H7 (cell line): ENCODE data around the gene WTAP. TPM values are rescaled to one million over a fixed set of nuclear protein-coding genes. Genes with fewer than 3 reads are reported as not detected.
"Not testable (repeated sequence)": the region's sequence is repeated elsewhere in the genome, so short reads cannot be mapped to it uniquely, and the experiment has no call there.

Source experiments
- DNase-seq: peaks from one replicate; pipeline ENCODE4 v3.0.0; 2012
- H3K27me3 ChIP-seq: 2 replicates; pipeline ENCODE4 v1.6.0; 2011; ENCODE audit warnings: mild to moderate bottlenecking, low read length; ENCODE audit not compliant: control insufficient read depth, insufficient read depth
- H3K36me3 ChIP-seq: replicated peaks from 2 replicates; pipeline ENCODE4 v1.5.1; 2011; ENCODE audit warnings: low read length; ENCODE audit not compliant: control insufficient read depth, insufficient read depth
- H3K4me3 ChIP-seq: 2 replicates; pipeline ENCODE4 v1.5.1; 2011; ENCODE audit warnings: low read depth, mild to moderate bottlenecking, control low read depth, low read length, moderate library complexity; ENCODE audit not compliant: insufficient read depth
- total RNA-seq: library from RNA; depleted of rRNA; stranded (reverse); fragments of >200 nt; shearing (Covaris generic); gene quantifications from 2 replicates; pipeline ENCODE4 v1.2.3, GENCODE V29; 2014

Gene WTAP
- total RNA-seq, 1 experiment from 2014 or later = 58.1 TPM

DNA sequence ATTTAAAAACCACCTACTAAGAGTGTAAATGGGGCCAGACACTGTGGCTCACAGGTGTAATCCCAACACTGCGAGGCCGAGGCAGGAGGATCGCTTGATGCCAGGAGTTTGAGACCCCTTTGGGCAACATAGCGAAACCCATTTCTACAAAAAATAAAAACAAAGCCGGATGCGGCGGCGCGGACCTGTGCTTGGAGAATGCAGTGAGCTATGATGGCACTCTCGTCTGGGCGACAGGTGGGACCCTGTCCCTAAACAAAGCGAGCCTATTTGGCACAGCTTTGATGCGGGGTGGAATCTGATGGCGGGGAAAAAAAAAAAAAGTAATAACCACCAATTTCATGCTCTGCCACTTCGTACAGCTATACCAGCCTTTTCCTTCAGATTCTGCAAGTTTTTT is 61.0 kb downstream of the WTAP start:
- peak overlapping the region; percentile 99 for H3K4me3 ChIP-seq
- no peaks in the 10 kb centered on the region for H3K27me3 ChIP-seq
- H3K36me3 ChIP-seq = peaks cover 31% of the 10 kb centered on the region
- DNase-seq = no peak

DNA sequence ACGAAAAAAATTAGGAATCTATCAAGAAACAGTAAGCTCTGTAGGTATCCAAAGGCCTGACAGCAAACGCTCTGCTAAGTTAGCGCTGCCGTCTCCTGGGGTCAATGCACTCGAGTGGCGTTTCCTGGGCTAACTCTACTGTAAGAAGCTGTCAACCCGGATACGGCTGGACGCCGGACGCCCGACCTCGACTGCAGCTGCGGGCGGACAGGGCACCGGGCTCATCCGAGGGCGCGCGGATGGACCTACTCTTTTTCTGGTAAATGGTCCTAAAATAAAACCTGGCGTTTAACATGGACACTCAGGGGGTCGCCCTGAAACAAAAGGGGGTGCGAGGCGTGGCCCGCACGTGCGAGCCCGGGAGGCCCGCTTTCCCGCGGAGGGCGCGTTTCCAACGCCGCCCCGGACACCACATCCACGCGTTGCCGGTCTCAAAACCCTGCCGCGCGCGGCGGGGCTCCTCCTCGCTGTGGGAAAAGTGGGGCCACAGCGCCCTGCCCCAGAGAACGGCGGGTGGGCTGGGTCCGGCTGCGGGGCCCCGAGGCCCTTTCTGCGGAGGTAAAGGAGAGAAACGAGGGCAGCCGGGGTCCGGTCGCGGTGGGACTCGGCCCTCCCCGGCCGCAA is 61.6 kb downstream of the WTAP start:
- peaks cover 26% of the 10 kb centered on the region for H3K36me3 ChIP-seq
- peak overlapping the region; percentile 99 for H3K4me3 ChIP-seq
- peak; percentile 61 for DNase-seq
- H3K27me3 ChIP-seq = no peaks in the 10 kb centered on the region

DNA sequence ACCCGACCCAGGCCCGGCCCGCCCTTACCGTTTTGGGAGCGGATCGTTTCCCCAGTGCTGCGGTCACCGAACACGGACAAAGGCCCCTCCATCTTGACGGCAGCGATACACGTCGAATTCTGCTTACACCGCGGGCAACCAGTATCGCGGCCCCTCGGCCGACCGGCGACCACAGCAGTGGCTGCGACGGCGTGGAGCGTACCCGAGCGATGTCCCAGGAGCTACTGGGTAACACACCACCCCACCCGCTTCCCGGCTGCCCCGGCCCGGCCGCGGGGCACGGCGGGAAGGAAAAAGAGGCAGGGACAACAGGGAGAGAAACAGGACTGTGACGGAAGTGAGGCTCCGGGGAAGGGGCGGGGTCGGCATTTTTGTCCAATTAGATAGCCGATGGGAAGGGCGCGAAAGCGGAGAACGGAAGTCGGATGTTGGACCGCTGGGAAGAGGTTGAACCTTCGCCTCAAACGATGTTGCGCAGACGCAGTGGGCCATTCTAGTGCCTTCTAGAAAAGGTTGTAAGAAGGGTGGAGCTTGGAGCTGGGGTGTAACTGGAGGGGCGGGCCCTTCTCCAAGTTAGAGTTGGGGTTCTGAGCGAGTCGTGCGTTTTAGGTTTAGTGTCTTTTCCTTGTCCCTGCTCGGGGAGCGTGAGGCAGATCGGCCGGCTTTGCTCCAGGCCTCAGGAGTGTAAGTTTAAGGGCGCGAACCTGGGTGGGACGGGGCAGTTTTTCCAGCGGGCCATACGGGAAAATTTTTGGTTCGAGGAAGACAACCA is 62.3 kb downstream of the WTAP start, which contains the start of gene TCP1:
Gene TCP1 (minus strand): TSS at position 226 of the 772 bp plus-strand sequence. CDS start 134 bp downstream, at position 92.
- peak; percentile 96 for DNase-seq
- peak within 1 kb of the TSS; percentile 99 for H3K4me3 ChIP-seq
- H3K27me3 ChIP-seq = no peaks in the 10 kb centered on the region
- peaks cover 25% of the 10 kb centered on the region for H3K36me3 ChIP-seq

DNA sequence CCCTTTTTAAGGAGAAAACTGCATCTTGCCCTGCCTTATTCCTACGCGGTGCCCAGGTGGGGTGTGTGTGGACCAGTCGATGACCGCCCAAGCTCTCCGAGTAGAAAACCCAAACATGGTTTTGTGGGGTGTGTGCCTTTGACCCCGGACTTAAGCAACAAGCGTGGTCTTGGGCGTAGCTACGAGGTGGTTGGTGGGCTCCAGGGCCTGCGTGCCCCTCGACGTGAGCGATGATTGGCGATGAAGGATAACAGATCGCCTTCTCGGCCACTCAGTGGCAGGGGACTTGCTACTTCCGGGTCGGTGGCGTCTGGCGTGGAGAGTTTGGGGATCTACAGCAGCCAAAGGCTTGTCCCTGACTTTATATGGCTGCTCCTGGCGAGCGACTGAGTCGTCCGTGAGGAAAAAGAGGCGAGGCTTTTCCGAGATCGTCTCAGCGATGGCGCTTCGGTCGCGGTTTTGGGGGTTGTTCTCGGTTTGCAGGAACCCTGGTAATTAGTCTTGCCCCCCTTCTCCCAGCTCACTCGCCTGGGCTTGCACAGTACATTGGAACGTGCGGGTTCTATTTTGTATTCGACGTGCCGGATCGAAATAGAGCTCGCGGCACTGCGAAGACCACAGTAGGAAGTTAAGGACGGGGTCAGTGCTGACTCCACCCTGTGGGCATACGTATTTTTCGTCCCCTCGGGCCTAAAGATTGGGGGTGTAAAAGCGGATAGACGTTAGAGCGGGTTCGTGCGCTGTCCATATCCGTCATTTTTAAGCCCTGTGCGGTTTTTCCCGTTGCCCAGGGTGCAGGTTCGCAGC is 63.0 kb downstream of the WTAP start, which contains the start of gene MRPL18:
Gene MRPL18 (plus strand): TSS at position 319 of the 807 bp plus-strand sequence. CDS start 121 bp downstream, at position 440.
- Histone ChIP-seq H3K36me3 (peaks cover 21% of the 10 kb centered on the region), H3K4me3 (peak within 1 kb of the TSS; percentile 99), H3K27me3 (no peaks in the 10 kb centered on the region)
- DNase-seq = peak; percentile 92

DNA sequence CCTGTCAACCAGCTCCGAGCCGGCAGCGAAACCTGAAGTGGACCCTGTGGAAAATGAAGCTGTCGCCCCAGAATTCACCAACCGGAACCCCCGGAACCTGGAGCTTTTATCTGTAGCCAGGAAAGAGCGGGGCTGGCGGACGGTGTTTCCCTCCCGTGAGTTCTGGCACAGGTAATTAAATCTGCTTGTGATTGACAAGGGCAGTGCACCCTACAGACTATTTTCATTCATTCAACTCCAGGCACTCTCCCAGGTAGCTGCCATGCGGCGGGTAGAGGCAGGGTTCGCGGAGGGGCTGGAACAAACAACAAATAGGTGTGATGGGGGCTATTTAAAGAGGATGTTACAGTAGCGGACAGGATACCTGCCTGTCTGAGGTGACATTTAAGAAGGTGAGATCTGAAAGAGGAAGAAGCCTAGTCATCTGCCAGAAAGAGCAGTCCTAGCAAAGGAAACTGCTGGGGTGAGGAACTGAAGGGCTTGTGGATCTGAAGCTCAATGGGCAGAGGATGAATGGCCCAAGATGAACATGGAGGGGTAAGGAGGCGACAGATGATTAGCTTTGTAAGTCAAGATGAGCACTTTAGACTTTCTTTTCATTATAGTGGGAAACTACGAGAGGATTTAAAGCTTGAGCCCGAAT is 63.8 kb downstream of the WTAP start:
- no peaks in the 10 kb centered on the region for H3K27me3 ChIP-seq
- peaks cover 17% of the 10 kb centered on the region for H3K36me3 ChIP-seq
- peak overlapping the region; percentile 74 for H3K4me3 ChIP-seq
- no peak for DNase-seq

DNA sequence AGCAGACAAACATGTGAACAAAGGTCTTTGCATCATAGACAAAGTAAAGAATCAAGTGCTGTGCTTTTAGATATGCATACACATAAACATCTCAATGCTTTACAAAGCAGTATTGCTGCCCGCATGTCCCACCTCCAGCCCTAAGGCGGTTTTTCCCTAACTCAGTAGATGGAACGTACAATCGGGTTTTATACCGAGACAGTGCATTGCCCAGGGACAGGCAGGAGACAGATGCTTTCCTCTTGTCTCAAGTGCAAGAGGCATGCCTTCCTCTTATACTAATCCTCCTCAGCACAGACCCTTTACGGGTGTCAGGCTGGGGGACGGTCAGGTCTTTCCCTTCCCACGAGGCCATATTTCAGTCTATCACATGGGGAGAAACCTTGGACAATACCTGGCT is 67.7 kb downstream of the WTAP start:
- H3K27me3 ChIP-seq, DNase-seq, H3K4me3 ChIP-seq: not testable (repeated sequence)
- H3K36me3 ChIP-seq = peaks cover 11% of the 10 kb centered on the region

DNA sequence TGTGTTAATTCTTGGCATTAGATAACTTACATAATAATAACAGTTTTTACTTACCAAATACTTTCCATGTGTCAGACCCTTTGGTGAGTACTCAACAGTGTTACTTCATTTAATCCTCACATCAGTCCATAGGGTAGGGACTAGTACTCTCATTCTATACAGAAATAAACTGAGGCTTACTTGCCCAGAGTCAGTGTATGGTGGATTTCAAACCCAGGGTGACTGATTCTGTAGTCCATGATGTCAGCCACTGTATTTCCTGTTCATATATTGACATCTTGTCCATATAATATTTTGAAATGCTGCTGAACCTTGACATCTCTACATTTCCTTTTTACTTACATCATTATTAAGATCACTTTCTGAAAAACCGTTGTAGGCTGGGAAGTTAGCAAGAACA is 70.2 kb downstream of the WTAP start:
- DNase-seq = no peak
- no peaks in the 10 kb centered on the region for H3K27me3 ChIP-seq
- H3K36me3 ChIP-seq = peaks cover 7% of the 10 kb centered on the region
- H3K4me3 ChIP-seq = no peak overlapping the region

DNA sequence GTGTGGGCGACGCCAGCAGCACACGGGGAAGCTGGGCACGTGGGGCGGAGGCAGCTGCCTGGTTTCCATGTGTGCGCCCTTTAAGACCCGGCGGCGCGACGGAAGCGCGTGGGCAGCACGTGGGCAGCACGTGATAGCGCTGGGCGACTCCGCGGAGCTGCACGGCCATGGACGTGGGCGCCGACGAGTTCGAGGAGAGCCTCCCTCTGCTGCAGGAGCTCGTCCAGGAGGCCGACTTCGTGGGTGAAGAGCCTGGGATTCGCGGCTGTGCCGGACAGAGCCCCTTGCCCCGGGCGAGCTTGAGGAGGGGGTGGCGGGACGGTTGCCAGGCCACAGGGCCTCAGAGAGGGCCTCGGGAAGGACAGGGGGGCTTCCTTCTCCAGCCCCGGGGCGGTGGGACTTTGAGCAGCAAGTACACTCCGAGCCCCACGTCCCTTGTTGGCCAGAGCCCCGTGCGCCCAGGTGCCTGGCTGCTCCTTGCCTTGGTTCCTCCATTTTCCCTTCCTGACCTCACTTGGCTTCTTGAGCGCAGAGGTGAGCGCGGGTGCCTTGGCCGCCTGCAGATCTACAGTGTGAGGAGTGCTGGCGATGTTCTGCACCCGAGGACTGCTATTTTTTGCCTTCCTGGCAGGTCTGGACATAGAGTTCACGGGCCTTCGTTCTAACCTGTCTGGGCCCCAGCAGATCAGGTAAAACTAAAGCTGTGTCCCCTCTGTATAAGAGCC is 73.0 kb downstream of the WTAP start, which contains the start of gene PNLDC1:
Gene PNLDC1 (plus strand): TSS at position 136 of the 725 bp plus-strand sequence. CDS start 32 bp downstream, at position 168.
- Histone ChIP-seq H3K27me3 (no peaks in the 10 kb centered on the region), H3K36me3 (peaks cover 7% of the 10 kb centered on the region), H3K4me3 (no peak within 1 kb of the TSS)
- DNase-seq = no peak

DNA sequence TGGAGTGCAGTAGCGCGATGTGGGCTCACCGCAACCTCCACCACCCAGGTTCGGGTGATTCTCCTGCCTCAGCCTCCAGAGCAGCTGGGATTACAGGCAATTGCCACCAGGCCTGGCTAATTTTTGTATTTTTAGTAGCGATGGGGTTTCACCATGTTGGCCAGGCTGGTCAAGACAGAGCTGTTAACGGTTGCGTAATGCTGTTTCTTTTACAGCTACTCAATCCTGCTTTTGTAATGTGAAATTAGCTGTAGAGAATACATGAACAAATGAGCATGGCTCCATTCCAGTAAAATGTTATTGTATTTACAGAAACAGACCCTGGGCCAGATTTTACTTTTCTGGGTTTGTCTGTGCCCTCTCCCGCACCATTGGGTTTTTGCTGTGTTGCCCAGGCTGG is 74.6 kb downstream of the WTAP start:
- H3K4me3 ChIP-seq = no peak overlapping the region
- peaks cover 7% of the 10 kb centered on the region for H3K36me3 ChIP-seq
- no peaks in the 10 kb centered on the region for H3K27me3 ChIP-seq
- no peak for DNase-seq

DNA sequence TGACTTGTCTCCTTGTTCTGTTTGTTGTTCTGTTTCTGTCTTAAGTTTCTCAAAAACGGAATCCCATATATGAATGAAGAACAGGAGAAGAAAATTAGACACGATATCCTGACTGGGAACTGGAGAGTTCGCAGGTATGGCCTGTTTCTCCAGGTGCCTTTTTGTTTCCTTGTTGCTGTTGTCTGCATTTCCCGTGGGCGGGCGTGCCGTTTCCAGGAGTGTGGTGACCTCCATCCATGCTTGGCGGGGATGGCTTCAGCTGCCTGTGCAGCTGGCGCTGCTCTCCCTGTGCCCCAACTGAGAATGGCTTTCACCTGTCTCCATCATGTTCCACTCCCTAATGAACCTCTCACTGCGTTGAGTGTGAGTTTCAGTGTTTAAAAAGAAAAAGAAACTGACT is 77.2 kb downstream of the WTAP start:
- no peak for DNase-seq
- no peak overlapping the region for H3K4me3 ChIP-seq
- H3K36me3 ChIP-seq = no peaks in the 10 kb centered on the region
- no peaks in the 10 kb centered on the region for H3K27me3 ChIP-seq

DNA sequence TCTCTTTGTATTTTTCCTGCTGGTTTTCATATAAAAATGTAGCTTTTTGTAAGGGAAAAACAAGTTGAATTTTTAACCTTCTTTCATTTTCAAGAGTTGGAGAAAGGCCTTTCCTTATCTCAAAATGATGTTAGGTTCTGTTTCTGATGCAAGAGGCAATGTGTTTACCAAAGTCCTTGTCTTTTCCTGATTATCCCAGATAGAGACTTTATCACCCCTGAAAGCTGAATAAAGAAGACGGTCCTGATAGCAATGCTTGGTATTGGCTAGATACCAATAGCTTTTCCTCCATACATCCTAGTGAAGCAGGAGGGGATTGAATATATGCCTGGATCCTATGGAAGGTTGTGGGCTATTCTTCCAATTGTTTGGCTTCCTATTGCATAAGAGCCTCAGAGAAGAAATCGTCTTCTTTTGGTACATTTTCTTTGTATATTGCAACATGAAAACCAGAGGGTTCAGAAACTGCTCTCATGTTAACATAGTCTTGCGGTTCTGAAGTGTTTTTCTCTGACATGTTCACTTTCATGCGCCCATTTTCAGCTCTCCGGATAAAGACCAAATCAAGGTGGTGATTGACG is 78.2 kb downstream of the WTAP start:
- Histone ChIP-seq H3K27me3 (no peaks in the 10 kb centered on the region), H3K4me3 (no peak overlapping the region), H3K36me3 (no peaks in the 10 kb centered on the region)
- DNase-seq = no peak
